Measurements from ENCODE around the gene GNAT1. TPM values are rescaled to one million over a fixed set of nuclear protein-coding genes. Genes with fewer than 3 reads are reported as not detected.

The GNAT1 gene
- total and polyA plus RNA-seq, 2 of the 13 experiments (the other 11 are each of a cell fraction or from before 2014, with no cell fraction given), result 0.15 TPM; not detected in 1

DNA sequence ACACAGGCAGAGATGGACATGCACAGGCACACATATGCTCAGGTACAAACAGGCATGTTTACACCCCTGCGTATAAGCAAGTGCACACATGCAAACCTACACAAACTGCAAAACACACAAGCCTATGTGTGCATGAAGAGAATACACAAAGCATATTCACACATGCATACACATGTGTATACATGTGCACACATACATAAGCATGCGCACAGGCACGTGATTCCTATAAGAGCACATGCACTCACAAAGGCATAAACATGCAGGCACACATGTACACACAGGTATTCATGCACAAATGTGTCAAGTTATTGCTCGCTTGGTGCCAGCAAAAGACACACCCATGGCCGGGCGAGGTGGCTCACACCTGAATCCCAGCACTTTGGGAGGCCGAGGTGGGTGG, 1.4 kb upstream of the GNAT1 start:
- Histone ChIP-seq H3K79me2 (ENCODE audit: insufficient read depth, low read length) (no peaks in the 10 kb centered on the region), H3K4me2 (ENCODE audit: low read depth, low read length) (no peak overlapping the region), H3K9ac (ENCODE audit: insufficient read depth, low read depth, low read length) (no peak overlapping the region), H3K4me3 (replicated peaks in 1 of 3; ENCODE audit: insufficient read depth in 1 of 3, low read depth in 2 of 3, low read length in 3 of 3) (no peak overlapping the region), H3K4me1 (ENCODE audit: insufficient read depth, low read length) (peaks cover 28% of the 10 kb centered on the region), H2AFZ (ENCODE audit: low read length) (no peak overlapping the region), H3K9me3 (ENCODE audit: low read length) (no peaks in the 10 kb centered on the region), H3K36me3 (replicated peaks in 1 of 2; ENCODE audit: control insufficient read depth in 1 of 2, insufficient read depth in 2 of 2, low read length in 2 of 2) (peaks cover 0 to 5% of the 10 kb centered on the region in 2 experiments; a peak in 2 of 5 replicates), H3K27me3 (ENCODE audit: control insufficient read depth in 1 of 2, insufficient read depth in 2 of 2, low read length in 2 of 2) (no peaks in the 10 kb centered on the region), H3K27ac (ENCODE audit: extremely low read length, insufficient read depth, low read length) (no peak overlapping the region), H4K20me1 (ENCODE audit: insufficient read depth, low read length) (peaks cover 4% of the 10 kb centered on the region)
- in situ Hi-C loops (cut with HindIII; ENCODE audit: extremely low pct_ligation_motif_present, low pct_unique_long_range_greater_than_20kb), result loop anchor here (5.0 to 10.0 kb wide), 3 partner anchors 37 to 85 kb away; partner anchors contain the start of gene LSMEM2
- 79% methylated on average over 7 of the region's 7 CpGs for WGBS (ENCODE audit: low lambda C conversion rate)
- ChIA-PET CTCF (ENCODE audit: low intra/inter-chr PET ratio, low total read pairs) (interaction anchor here (1.2 to 3.0 kb wide), 5 partner anchors 35 to 69 kb away, joined by 4 to 50 read pairs (median 13); partner anchors contain the start of gene SEMA3F), POLR2A (interaction anchor here (0.7 to 3.2 kb wide), 7 partner anchors 10 to 70 kb away, joined by 3 to 14 read pairs (median 6); no protein-coding TSS in a partner anchor)
- no peak for ATAC-seq
- DNase-seq (ENCODE audit: low spot score), result no peak
- BruUV-seq (replicated peaks), result no TSS peak
- intact Hi-C loops (cut with micrococcal nuclease; ENCODE audit: unreplicated experiment), result loop anchor here (1.0 to 5.0 kb wide), 3 partner anchors 35 to 82 kb away; partner anchors contain the start of gene SEMA3F
- FAIRE-seq, result no peak
- TF ChIP-seq, protein P1, sequence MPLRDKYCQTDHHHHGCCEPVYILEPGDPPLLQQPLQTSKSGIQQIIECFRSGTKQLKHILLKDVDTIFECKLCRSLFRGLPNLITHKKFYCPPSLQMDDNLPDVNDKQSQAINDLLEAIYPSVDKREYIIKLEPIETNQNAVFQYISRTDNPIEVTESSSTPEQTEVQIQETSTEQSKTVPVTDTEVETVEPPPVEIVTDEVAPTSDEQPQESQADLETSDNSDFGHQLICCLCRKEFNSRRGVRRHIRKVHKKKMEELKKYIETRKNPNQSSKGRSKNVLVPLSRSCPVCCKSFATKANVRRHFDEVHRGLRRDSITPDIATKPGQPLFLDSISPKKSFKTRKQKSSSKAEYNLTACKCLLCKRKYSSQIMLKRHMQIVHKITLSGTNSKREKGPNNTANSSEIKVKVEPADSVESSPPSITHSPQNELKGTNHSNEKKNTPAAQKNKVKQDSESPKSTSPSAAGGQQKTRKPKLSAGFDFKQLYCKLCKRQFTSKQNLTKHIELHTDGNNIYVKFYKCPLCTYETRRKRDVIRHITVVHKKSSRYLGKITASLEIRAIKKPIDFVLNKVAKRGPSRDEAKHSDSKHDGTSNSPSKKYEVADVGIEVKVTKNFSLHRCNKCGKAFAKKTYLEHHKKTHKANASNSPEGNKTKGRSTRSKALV (CRISPR knock-in tag; IDR thresholded peaks at IDR 0.05), result no peak
- TF ChIP-seq YEATS2 (CRISPR knock-in tag; IDR thresholded peaks at IDR 0.05; ENCODE audit: borderline replicate concordance) (no peak), ZNF788 (CRISPR knock-in tag; IDR thresholded peaks at IDR 0.05; ENCODE audit: borderline replicate concordance) (0 out of 2 replicates have a peak, but pooled peaks have one; percentile 11), HHEX (CRISPR knock-in tag; IDR thresholded peaks at IDR 0.05) (no peak), ZNF235 (CRISPR knock-in tag; IDR thresholded peaks at IDR 0.05; ENCODE audit: borderline replicate concordance) (no peak), ZNF496 (CRISPR knock-in tag; IDR thresholded peaks at IDR 0.05; ENCODE audit: insufficient replicate concordance) (no peak), ZNF430 (CRISPR knock-in tag; IDR thresholded peaks at IDR 0.05) (no peak), KLF15 (CRISPR knock-in tag; IDR thresholded peaks at IDR 0.05; ENCODE audit: borderline replicate concordance) (no peak), ZNF567 (CRISPR knock-in tag; IDR thresholded peaks at IDR 0.05; ENCODE audit: borderline replicate concordance) (no peak), NR1H2 (CRISPR knock-in tag; IDR thresholded peaks at IDR 0.05; ENCODE audit: borderline replicate concordance, low read depth) (no peak), TMF1 (CRISPR knock-in tag; IDR thresholded peaks at IDR 0.05; ENCODE audit: low read depth) (no peak), NONO (IDR thresholded peaks at IDR 0.05) (no peak), NONO (CRISPR knock-in tag; conservative IDR thresholded peaks at IDR 0.05) (0 out of 2 replicates have a peak, but pooled peaks have one; percentile 19)
- TF ChIP-seq, protein P2, sequence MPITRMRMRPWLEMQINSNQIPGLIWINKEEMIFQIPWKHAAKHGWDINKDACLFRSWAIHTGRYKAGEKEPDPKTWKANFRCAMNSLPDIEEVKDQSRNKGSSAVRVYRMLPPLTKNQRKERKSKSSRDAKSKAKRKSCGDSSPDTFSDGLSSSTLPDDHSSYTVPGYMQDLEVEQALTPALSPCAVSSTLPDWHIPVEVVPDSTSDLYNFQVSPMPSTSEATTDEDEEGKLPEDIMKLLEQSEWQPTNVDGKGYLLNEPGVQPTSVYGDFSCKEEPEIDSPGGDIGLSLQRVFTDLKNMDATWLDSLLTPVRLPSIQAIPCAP (CRISPR knock-in tag; IDR thresholded peaks at IDR 0.05; ENCODE audit: low read depth), result no peak
- TF ChIP-seq, protein P3, sequence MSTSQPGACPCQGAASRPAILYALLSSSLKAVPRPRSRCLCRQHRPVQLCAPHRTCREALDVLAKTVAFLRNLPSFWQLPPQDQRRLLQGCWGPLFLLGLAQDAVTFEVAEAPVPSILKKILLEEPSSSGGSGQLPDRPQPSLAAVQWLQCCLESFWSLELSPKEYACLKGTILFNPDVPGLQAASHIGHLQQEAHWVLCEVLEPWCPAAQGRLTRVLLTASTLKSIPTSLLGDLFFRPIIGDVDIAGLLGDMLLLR (CRISPR knock-in tag; IDR thresholded peaks at IDR 0.05), result no peak
- TF ChIP-seq, protein P4, sequence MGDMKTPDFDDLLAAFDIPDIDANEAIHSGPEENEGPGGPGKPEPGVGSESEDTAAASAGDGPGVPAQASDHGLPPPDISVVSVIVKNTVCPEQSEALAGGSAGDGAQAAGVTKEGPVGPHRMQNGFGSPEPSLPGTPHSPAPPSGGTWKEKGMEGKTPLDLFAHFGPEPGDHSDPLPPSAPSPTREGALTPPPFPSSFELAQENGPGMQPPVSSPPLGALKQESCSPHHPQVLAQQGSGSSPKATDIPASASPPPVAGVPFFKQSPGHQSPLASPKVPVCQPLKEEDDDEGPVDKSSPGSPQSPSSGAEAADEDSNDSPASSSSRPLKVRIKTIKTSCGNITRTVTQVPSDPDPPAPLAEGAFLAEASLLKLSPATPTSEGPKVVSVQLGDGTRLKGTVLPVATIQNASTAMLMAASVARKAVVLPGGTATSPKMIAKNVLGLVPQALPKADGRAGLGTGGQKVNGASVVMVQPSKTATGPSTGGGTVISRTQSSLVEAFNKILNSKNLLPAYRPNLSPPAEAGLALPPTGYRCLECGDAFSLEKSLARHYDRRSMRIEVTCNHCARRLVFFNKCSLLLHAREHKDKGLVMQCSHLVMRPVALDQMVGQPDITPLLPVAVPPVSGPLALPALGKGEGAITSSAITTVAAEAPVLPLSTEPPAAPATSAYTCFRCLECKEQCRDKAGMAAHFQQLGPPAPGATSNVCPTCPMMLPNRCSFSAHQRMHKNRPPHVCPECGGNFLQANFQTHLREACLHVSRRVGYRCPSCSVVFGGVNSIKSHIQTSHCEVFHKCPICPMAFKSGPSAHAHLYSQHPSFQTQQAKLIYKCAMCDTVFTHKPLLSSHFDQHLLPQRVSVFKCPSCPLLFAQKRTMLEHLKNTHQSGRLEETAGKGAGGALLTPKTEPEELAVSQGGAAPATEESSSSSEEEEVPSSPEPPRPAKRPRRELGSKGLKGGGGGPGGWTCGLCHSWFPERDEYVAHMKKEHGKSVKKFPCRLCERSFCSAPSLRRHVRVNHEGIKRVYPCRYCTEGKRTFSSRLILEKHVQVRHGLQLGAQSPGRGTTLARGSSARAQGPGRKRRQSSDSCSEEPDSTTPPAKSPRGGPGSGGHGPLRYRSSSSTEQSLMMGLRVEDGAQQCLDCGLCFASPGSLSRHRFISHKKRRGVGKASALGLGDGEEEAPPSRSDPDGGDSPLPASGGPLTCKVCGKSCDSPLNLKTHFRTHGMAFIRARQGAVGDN (CRISPR knock-in tag; IDR thresholded peaks at IDR 0.05), result no peak

All from HepG2 (cell line).